Inferior parietal cortex (tissue), 1 donor: Measurements from ENCODE around the gene ZXDB.
"Not testable (repeated sequence)": the region's sequence is repeated elsewhere in the genome, so short reads cannot be mapped to it uniquely, and the experiment has no call there.

Source experiments
- DNase-seq: peaks from one replicate; pipeline ENCODE4 v3.0.0-alpha.2; 2016; ENCODE audit errors: extremely low spot score

ZXDB gene

DNA sequence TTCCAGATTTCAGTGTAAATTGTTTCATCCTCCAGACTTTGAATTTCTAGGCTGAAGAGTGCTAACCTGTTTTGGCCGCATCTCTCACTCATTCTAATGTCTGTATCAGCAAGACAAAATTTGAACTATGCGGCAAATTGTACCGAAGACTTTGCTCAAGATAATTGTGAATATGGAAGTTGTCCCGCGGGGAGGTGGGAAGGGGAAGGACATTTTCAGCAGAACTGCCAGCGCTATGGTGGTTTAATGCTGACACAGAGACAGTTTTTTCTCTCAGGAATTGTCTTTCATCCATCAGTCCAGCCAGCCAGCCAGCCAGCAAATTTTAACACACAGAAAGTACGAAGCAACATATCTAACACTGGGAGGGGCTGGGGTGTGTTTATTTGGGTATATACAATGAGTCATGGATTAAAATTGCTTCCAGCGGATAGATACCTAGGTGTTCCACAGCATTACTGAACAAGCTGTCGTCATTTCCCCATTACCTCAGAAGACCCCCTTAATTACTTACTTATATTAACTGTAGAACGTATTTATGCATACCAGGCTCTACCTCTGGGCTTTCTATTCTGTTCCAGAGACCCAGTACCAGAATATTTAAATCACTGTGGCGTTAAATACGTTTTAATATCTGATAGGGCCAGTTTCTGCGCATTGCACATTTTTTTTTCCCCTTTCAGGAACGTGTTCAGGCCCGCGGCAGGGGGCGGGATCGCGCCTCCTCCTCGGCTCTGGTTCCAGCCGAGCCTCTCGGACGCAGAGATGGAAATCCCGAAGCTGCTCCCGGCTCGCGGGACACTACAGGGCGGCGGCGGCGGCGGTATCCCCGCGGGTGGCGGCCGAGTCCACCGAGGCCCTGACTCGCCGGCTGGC, at the start of gene ZXDB:
Gene ZXDB, plus strand, starts transcription at position 728 of the 876 bp plus-strand sequence. Its CDS starts 38 bp downstream, at position 766.
- DNase-seq: not testable (repeated sequence)

DNA sequence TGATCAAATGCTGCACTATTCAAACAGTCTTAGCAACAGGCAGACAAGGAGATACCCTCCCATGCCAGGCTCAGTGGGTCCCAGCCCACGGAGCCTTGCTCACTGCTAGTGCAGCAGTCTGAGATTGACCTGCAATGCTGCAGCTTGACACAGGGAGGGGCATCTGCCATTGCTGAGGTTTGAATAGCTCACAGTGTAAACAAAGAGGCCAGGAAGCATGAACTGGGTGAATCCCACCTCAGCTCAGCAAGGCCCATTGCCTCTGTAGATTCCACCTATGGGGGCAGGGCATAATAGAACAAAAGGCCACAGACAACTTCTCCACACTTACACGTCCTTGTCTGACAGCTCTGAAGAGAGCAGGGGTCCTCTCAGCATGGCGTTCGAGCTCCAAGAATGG, 26.6 kb upstream of the ZXDB start:
- no peak for DNase-seq

DNA sequence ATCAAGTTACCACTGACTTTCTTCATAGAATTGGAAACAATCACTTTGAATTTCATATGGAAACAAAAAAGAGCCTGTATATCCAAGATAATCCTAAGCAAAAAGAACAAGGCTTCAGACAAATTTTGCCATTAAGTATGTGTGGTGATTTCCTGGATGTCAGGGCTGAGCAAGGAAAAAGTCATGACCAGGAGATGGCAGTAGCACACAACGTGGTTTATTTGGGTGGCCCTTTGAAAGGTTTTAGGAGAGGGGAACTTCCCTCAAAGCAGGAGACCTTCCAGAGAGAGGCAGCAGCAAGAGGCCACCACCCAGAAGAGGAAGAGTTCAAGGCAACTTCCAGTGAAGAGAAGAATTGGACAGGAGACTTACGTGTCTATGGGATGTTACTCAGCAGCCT, 18.1 kb upstream of the ZXDB start:
- no peak for DNase-seq

DNA sequence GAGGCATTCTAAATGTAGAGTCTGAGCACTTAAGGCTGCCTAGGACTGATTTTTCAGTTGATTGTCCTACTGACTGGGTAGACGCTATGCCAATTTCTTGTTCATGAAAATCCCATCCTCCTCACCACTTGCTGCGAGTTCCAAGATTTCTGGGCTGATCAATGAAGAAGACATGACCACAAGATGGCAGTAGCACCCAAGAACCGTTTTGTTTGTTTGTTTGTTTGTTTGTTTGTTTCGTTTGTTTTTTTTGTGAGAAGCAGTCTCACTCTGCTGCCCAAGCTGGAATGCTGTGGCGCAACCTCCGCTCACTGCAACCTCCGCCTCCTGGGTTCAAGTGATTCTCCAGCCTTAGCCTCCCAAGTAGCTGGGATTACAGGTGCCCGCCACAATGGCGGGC, 8.9 kb upstream of the ZXDB start:
- DNase-seq: not testable (repeated sequence)

DNA sequence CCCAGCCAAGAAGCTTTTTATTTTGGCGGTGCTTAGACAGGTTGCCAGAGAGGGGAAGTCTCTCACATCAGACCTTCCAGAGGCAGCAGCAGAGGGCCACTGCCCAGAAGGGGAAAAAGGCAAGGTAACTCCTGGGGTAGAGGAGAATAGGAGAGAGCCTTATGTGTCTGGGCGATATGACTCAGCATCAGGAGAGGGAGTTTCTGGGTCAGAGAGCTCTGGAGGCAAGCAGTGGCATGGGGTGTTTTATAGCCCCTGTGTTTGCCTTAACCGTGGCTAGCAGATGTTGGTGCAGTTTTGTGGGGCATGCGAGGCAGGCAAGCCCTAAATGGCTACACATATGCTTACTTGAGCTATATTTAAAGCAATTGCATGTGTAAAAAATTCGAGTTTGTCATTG, 8.3 kb upstream of the ZXDB start:
- no peak for DNase-seq

DNA sequence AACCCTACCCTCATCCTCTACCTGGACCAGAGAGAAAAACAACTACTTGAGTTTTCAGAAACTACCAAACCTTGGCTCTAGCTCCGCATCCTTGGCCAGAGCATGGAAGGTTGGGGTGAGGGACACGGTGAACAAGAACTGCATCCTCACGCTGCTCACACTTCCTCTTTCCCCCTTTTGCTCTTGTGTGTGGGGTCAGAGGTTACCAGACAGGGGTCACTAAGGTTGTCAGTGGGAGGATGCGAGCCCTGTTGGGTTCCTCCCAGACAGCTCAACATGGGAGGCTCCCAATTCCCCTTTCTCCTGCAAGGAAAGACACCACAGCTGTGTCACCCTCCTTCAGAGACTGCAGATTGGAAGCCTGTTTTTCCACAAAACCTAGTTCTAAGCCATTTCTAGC, 5.5 kb upstream of the ZXDB start:
- no peak for DNase-seq

DNA sequence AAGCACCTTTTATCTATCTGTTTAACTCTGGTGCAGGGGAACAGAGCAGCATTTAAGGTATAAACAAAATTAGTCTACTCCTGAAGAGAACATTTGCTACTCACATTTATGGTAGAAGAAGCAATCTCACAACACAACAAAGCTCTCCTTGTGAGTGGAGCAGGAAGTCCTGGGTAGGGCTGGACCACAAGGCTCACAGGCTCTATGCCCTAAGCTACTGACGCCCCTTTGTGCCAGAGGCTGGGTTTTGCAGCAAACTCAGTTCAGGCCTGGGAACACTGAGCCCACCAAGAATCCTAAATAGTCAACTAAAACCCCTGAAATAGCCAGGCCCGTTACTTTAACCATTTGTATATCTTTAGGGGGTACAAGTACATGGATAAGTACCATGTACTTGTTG, 4.7 kb upstream of the ZXDB start:
- DNase-seq: no peak

DNA sequence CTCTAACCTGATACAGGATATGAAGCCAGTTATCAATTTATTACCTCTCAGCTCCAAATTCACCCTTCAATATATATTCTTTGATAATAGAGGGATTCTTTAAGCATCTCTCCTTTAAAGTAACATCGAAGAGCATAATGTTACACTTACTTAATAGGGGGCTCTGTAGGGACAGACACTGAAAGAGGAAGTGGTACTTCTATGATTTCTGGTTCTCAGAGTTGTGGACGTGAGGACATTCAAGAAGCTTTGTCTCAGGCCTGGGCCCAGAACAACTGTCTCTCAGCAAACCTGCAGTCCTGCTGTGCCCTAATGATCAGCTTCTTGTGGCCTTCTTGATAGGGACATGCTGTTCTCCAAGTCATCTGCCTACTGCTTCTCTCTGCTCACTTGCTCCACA, 4.2 kb upstream of the ZXDB start:
- DNase-seq: no peak

DNA sequence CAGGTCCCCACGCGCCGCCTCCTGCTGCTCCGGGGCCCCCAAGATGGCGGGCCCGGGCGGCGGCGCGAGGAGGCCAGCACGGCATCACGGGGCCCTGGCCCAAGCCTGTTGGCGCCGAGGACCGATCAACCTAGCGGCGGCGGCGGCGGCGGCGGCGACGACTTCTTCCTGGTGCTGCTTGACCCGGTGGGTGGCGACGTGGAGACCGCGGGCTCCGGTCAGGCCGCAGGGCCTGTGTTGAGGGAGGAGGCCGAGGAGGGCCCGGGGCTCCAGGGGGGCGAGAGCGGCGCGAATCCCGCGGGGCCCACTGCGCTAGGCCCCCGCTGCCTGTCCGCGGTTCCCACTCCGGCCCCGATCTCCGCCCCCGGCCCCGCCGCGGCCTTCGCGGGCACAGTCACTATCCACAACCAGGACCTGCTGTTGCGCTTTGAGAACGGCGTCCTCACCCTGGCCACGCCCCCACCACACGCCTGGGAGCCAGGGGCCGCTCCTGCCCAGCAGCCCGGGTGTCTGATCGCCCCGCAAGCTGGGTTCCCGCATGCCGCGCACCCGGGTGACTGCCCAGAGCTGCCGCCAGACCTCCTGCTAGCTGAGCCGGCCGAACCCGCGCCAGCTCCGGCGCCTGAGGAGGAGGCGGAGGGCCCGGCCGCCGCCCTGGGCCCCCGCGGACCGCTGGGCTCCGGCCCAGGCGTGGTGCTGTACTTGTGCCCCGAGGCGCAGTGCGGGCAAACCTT, 516 bp downstream of the ZXDB start:
- not testable (repeated sequence) for DNase-seq

DNA sequence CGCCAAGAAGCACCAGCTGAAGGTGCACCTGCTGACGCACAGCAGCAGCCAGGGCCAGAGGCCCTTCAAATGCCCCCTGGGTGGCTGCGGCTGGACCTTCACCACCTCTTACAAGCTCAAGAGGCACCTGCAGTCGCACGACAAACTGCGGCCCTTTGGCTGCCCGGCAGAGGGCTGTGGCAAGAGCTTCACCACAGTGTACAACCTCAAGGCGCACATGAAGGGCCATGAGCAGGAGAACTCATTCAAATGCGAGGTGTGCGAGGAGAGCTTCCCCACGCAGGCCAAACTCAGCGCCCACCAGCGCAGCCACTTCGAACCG, 1.0 kb downstream of the ZXDB start:
- not testable (repeated sequence) for DNase-seq

DNA sequence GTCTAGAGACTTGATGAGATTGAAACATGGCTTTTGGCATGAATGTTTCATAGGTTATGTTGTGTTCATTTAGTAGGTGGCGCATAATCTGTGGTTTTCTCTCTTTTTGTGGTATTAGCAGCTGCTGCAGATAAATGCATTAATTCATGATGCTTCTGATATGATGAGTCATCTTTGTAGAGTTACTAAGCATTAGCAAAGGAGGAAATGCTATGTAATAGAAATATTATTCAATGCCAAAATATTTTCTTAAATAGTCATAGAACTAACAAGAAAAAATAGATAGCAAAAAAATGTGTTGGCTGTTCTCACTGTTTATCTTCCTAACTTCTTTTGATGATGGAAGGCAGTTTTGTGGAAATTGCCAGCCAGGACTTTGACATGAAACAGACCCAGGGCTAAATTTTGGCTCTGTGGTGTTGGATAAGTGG, 3.6 kb downstream of the ZXDB start:
- DNase-seq: no peak

DNA sequence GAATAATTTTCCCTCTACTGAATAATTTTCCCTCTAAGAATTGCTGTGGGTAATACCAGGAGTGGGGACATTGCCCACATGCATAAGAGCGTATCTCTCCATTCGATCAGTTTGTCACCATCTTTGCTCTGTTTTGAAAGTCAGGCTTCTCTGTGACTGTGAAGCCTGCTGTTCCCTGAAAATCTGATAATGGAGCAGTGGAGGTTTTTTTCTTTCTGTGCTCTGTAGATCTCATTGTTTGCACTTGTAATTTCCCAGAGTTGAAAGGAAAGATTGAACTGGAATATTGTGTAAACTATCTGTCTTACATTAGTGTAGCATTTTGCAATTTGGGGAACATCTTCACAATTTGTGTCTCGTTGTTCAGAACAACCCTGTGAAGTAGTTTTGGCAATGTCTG, 4.3 kb downstream of the ZXDB start:
- DNase-seq: no peak

DNA sequence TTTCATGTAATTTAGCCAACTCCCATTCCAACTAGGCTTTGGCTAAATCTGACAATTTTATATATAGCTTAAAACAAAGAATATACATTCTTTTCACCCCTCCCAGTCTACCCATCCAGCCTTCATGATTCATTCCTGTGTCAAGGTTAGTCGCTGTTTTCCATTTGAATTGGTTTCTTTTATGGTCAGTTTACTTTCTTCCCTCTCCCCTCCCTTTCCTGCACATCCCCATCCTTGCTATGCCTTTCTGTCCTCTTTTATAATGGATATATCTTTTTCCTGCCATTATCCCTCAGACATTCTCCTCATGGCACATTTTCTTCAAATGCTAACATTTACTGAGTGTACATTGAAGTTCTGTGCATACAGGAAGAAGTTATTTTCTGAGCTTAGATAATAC, 4.7 kb downstream of the ZXDB start:
- no peak for DNase-seq

DNA sequence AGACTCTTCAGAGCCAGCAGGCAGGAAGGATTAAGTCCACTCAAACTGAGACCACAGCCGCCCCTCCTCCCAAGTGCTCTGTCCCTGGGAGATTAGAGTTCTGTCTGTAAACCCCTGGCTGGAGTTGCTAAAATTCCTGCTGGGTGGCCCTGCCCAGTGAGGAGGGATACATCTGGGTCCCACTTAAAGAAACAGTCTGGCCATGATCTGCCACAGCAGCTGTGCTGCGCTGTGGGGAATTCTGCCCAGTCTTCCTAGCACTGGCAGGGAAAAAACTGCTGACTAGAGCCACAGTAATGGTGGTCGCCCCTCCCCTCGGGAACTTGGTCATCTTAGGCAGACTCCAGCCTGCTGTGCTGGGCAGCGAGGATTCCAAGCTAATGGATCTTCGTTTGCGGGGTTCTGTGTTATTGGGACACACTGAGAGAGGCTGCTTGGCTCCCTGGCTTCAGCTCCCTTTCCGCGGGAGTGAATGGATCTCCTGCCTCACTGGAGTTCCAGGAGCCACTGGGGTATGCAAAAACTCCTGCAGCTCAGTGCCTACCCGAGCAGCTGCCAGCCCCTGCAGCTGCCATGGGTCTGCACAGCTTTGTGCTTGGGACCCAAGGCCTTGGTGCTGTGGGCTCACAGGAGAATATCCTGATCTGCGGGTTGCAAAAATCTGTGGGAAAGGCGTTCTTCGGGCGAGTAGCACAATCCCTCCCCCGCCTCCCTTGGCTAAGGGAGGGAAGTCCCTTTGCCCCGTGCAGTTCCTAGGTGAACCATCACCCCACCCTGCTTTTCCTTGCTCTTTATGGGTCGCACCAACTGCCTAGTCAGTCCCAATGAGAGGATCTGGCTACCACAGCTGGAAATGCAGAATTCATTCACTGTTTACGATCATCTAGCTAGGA, 15.7 kb downstream of the ZXDB start:
- no peak for DNase-seq

DNA sequence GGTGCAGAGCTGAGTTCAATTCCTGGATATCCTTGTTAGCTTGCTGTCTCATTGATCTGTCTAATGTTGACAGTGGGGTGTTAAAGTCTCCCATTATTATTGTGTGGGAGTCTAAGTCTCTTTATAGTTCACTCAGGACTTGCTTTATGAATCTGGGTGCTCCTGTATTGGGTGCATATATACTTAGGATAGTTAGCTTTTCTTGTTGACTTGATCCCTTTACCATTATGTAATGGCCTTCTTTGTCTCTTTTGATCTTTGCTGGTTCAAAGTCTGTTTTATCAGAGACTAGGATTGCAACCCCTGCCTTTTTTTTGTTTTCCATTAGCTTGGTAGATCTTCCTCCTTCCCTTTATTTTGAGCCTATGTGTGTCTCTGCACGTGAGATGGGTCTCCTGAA, 21.5 kb downstream of the ZXDB start:
- not testable (repeated sequence) for DNase-seq

DNA sequence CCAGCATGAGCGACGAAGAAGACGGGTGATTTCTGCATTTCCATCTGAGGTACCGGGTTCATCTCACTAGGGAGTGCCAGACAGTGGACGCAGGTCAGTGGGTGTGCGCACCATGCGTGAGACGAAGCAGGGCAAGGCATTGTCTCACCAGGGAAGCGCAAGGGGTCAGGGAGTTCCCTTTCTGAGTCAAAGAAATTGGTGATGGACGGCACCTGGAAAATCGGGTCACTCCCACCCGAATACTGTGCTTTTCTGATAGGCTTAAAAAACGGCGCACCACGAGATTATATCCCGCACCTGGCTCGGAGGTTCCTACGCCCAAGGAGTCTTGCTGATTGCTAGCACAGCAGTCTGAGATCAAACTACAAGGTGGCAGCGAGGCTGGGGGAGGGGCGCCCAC, 37.6 kb downstream of the ZXDB start:
- not testable (repeated sequence) for DNase-seq

DNA sequence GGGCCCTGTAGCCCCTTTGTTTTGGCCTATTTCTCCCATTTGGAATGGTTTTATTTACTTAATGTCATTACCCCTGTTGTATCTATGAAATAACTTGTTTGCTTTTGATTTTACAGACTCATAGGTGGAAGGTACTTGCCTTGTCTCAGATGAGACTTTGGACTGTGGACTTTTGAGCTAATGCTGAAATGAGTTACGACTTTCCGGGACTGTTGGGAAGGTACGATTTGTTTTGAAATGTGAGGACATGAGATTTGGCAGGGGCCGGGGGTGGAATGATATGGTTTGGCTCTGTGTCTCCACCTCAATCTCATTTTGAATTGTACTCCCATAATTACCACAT, 48.8 kb downstream of the ZXDB start:
- DNase-seq: no peak

DNA sequence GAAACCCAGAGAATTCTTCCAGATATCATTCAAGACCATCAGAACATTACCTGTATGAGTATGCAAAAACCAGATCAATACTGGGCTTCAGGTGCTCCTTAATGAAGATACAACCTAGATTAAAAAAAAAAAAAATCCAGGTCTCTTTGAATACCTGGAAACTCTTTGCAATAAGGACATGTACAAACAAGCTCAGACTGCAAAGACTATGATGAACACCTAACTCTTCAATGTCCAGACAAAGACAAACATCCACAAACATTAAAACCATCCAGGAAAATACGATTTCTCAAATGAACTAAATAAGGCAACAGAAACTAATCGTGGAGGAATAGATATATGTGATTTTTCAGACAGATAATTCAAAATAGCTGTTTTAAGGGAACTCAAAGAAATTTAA, 49.5 kb downstream of the ZXDB start:
- DNase-seq: no peak

DNA sequence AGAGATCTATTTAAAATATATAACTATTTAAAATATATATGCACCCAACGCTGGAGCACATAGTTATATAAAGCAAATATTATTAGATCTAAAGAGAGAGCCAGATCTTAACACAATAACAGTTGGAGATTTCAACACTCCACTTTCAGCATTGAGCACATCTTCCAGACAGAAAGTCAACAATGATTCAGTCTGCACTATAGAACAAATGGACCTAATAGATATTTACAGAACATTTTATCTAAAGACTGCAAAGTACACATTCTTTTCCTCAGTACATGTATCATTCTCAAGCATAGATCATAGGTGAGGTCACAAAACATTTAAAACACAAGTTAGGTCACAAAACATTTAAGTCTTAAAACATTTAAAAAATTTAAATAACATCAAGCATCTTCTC, 51.9 kb downstream of the ZXDB start:
- DNase-seq: no peak

DNA sequence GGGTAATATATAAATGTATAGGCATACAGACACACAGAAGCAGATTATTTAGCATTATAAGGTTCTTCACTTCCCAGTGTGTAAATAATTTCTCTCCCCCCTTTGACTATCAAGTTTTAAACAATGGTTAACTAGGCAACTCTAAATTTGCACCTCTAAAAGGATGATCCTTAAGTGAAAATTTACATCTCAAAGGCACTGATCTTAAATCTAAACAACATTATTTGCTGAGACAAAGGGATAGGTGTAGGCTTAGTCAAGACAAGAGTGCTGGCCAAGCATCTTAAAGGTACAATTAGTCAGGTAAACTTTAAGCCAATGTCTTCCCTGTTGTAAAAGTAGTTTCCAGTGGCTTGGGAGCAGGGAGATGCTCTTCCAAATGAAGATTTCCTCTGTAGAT, 55.2 kb downstream of the ZXDB start:
- no peak for DNase-seq
